ENCODE measurements around the gene CDH23.

The CDH23 gene

DNA sequence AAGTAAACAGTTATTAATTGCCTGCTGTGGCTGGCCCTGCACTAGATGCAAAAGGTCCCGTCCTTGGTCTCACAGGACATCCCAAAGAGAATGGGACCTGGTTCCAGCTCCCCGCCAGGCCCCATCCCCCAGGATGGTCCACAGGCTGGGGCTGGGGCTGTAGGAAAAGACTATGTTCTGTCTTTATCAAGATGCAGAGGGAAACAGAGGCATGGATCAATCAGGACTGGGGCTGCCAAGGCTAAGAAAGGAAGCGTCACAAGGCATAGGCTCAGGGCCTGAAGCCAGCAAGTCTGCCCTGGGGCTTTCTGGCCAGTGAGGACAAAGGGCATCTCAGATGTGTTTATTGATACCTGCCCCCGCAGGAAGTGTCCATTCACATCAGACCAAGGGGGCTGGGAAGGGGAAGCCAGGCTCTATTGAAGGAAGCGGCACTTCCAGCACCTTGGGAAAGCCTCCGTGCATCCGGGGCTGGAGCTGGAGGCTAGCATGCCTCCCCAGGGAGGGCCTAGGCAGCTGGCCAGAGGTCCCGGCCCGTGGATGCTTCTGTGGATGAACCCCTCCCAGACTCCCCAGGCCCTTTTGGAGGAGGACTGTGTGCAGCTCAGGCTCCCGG, 370.8 kb downstream of the CDH23 start:
- DNase-seq: no peak
- Histone ChIP-seq H3K27ac (ENCODE audit: low read length) (no peak overlapping the region), H3K9me3 (replicated peaks; ENCODE audit: insufficient read depth, low read length) (no peaks in the 10 kb centered on the region), H3K4me1 (ENCODE audit: low read length) (peaks cover 10% of the 10 kb centered on the region), H4K20me1 (ENCODE audit: insufficient read depth, low read length) (no peaks in the 10 kb centered on the region), H3K9me2 (replicated peaks; ENCODE audit: insufficient read depth, low read length) (no peaks in the 10 kb centered on the region), H3K4me2 (ENCODE audit: low read depth, low read length) (no peak overlapping the region), H3K36me3 (replicated peaks; ENCODE audit: insufficient read depth, low read length) (no peaks in the 10 kb centered on the region), H3K9ac (ENCODE audit: low read length) (no peak overlapping the region), H3F3A (ENCODE audit: insufficient read depth, low read length) (peaks cover 6% of the 10 kb centered on the region), H3K79me2 (ENCODE audit: low read length) (no peaks in the 10 kb centered on the region; the same call in 1 of the 2 replicates), H3K27me3 (replicated peaks; ENCODE audit: insufficient read depth, low read length) (no peaks in the 10 kb centered on the region), H2AFZ (ENCODE audit: low read length) (no peak overlapping the region), H3K4me3 (ENCODE audit: low read length) (no peak overlapping the region)
- TF ChIP-seq EZH2phosphoT487 (IDR thresholded peaks at IDR 0.05; ENCODE audit: low read length) (no peak), EZH2 (optimal IDR thresholded peaks at IDR 0.05; ENCODE audit: low read depth, low read length) (no peak)
- TF ChIP-seq, protein P1, sequence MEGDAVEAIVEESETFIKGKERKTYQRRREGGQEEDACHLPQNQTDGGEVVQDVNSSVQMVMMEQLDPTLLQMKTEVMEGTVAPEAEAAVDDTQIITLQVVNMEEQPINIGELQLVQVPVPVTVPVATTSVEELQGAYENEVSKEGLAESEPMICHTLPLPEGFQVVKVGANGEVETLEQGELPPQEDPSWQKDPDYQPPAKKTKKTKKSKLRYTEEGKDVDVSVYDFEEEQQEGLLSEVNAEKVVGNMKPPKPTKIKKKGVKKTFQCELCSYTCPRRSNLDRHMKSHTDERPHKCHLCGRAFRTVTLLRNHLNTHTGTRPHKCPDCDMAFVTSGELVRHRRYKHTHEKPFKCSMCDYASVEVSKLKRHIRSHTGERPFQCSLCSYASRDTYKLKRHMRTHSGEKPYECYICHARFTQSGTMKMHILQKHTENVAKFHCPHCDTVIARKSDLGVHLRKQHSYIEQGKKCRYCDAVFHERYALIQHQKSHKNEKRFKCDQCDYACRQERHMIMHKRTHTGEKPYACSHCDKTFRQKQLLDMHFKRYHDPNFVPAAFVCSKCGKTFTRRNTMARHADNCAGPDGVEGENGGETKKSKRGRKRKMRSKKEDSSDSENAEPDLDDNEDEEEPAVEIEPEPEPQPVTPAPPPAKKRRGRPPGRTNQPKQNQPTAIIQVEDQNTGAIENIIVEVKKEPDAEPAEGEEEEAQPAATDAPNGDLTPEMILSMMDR (IDR thresholded peaks at IDR 0.05; ENCODE audit: low read length): no peak

DNA sequence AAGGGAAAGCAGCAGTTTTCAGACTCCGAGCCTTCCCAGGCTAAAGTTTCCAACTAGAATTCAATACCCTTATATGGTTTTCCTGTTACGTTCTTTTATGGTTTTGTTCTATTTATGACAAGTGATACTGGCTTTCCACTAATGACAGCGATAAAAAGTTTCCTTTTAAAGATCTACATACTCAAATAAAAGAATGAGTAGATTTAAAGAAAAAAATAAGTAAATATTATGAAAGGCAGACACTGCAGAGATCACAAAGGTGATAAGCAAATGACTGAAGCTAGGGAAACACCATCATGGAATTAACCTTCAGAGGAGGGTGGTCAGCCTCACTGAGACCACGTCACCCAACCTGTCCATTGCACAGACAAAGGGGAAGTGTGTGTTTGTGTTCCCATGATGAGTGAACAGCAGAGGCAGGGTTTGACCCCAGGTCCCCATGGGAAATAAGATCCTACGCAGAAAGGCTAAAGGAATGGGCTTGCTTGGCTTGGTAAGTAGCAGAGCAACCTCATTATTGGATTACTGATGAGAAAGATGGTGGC, 372.6 kb downstream of the CDH23 start:
- TF ChIP-seq EZH2phosphoT487 (IDR thresholded peaks at IDR 0.05; ENCODE audit: low read length): no peak
- TF ChIP-seq EZH2 (optimal IDR thresholded peaks at IDR 0.05; ENCODE audit: low read depth, low read length): no peak
- TF ChIP-seq, protein P1 (IDR thresholded peaks at IDR 0.05; ENCODE audit: low read length): no peak
- Histone ChIP-seq H2AFZ (ENCODE audit: low read length) (peak overlapping the region; percentile 63), H3K27me3 (replicated peaks; ENCODE audit: insufficient read depth, low read length) (no peaks in the 10 kb centered on the region), H3K4me3 (ENCODE audit: low read length) (peak overlapping the region; percentile 36), H3K9me2 (replicated peaks; ENCODE audit: insufficient read depth, low read length) (no peaks in the 10 kb centered on the region), H4K20me1 (ENCODE audit: insufficient read depth, low read length) (no peaks in the 10 kb centered on the region), H3K27ac (ENCODE audit: low read length) (peak overlapping the region; percentile 71), H3K9ac (ENCODE audit: low read length) (peak overlapping the region; percentile 42; the same call in 1 of the 2 replicates), H3F3A (ENCODE audit: insufficient read depth, low read length) (peaks cover 10% of the 10 kb centered on the region), H3K79me2 (ENCODE audit: low read length) (no peaks in the 10 kb centered on the region; the same call in 1 of the 2 replicates), H3K9me3 (replicated peaks; ENCODE audit: insufficient read depth, low read length) (no peaks in the 10 kb centered on the region), H3K4me1 (ENCODE audit: low read length) (peaks cover 18% of the 10 kb centered on the region), H3K4me2 (ENCODE audit: low read depth, low read length) (peak overlapping the region; percentile 90), H3K36me3 (replicated peaks; ENCODE audit: insufficient read depth, low read length) (no peaks in the 10 kb centered on the region)
- no peak for DNase-seq

DNA sequence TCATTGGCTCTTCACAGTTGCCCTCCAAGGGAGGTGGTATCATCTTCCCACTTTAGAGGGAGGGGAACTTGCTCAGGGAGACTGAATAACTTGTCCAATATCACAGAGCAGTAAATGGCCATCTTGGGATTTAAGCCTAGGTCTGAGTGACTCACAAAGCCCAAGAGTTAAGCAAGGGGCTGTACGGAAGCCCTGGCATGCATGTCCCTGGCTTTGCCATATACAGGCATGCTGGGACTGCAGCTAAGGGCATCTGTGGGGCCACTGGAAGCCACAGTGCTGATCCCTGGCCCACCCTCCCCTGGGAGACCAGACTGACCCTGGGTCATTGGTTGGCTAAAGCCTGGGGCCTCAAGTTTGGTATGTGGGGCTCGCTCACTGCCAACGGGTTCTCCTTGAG, 373.5 kb downstream of the CDH23 start:
- H3K9me3 ChIP-seq (replicated peaks; ENCODE audit: insufficient read depth, low read length): no peaks in the 10 kb centered on the region
- H3K9me2 ChIP-seq (replicated peaks; ENCODE audit: insufficient read depth, low read length): no peaks in the 10 kb centered on the region
- TF ChIP-seq EZH2phosphoT487 (IDR thresholded peaks at IDR 0.05; ENCODE audit: low read length): no peak
- no peak for TF ChIP-seq EZH2 (optimal IDR thresholded peaks at IDR 0.05; ENCODE audit: low read depth, low read length)
- TF ChIP-seq, protein P1 (IDR thresholded peaks at IDR 0.05; ENCODE audit: low read length): no peak
- no peaks in the 10 kb centered on the region; the same call in 1 of the 2 replicates for H3K79me2 ChIP-seq (ENCODE audit: low read length)
- no peaks in the 10 kb centered on the region for H3K27me3 ChIP-seq (replicated peaks; ENCODE audit: insufficient read depth, low read length)
- no peaks in the 10 kb centered on the region for H3K36me3 ChIP-seq (replicated peaks; ENCODE audit: insufficient read depth, low read length)
- no peak overlapping the region for H2AFZ ChIP-seq (ENCODE audit: low read length)
- peaks cover 23% of the 10 kb centered on the region for H3K4me1 ChIP-seq (ENCODE audit: low read length)
- H3F3A ChIP-seq (ENCODE audit: insufficient read depth, low read length): peaks cover 10% of the 10 kb centered on the region
- no peak for DNase-seq
- H3K9ac ChIP-seq (ENCODE audit: low read length): no peak overlapping the region
- H4K20me1 ChIP-seq (ENCODE audit: insufficient read depth, low read length): no peaks in the 10 kb centered on the region
- H3K27ac ChIP-seq (ENCODE audit: low read length): peak overlapping the region; percentile 71; the same call in 1 of the 2 replicates
- H3K4me3 ChIP-seq (ENCODE audit: low read length): no peak overlapping the region
- no peak overlapping the region for H3K4me2 ChIP-seq (ENCODE audit: low read depth, low read length)

Data from MM.1S (cell line).